Body of pancreas (tissue), 4 donors: ENCODE data around the gene DCUN1D5.

Source experiments
- CTCF ChIP-seq, 7 experiments: fragments of 450-650 bp in 4 of 7; fragments of 200-600 bp in 3 of 7; sonication (generic) in 3 of 7; IDR thresholded peaks; one replicate each; pipeline ENCODE4 v1.5.1; 2016 to 2019; ENCODE audit warnings: antibody characterized with exemption in 7 of 7
- POLR2A ChIP-seq, 3 donors: fragments of 450-650 bp; IDR thresholded peaks; one replicate each; pipeline ENCODE4 v1.6.1; 2016; ENCODE audit warnings: antibody characterized with exemption in 3 of 3, mild to moderate bottlenecking in 2 of 3

- TF ChIP-seq CTCF (IDR thresholded peaks at IDR 0.05) (no peak), POLR2A (IDR thresholded peaks at IDR 0.05) (no peak)
Observed at GRCh38 chr11:103050351-103050750, 41.6 kb downstream of the DCUN1D5 start.
